COLO829 (cell line): ENCODE measurements around the gene EFNA3.

Experiments
- DNase-seq: peaks from one replicate; pipeline ENCODE4 v3.0.0; 2012; ENCODE audit warnings: low spot score

Gene EFNA3

GRCh38 chr1:155078469-155079209 lies at the start of gene EFNA3:
TSS of gene EFNA3 (plus strand) at chr1:155078837. CDS start at chr1:155078942, 105 bp downstream.
- peak; percentile 74 for DNase-seq

GRCh38 chr1:155029513-155030242 lies 49.0 kb upstream of the EFNA3 start:
- no peak for DNase-seq

GRCh38 chr1:155030243-155030795 lies 48.3 kb upstream of the EFNA3 start:
- DNase-seq, result no peak

- DNase-seq, result no peak
These were observed 47.7 kb upstream of the EFNA3 start for GRCh38 chr1:155030899-155031298.

- DNase-seq, result no peak
These were observed 45.8 kb upstream of the EFNA3 start for GRCh38 chr1:155032886-155033285.

GRCh38 chr1:155033524-155033923 lies 45.1 kb upstream of the EFNA3 start, which contains the start of the genes DCST1 and DCST2:
TSS of gene DCST1 (plus strand) at chr1:155033824. CDS start at chr1:155034037, 213 bp downstream.
TSS of gene DCST2 (minus strand) at chr1:155033781. CDS start at chr1:155033701, 80 bp downstream.
- DNase-seq, result no peak

GRCh38 chr1:155034318-155035208 lies 44.1 kb upstream of the EFNA3 start:
- no peak for DNase-seq

- no peak for DNase-seq
These were observed 42.7 kb upstream of the EFNA3 start for GRCh38 chr1:155035936-155036335.

GRCh38 chr1:155037043-155037442 lies 41.6 kb upstream of the EFNA3 start:
- DNase-seq, result no peak

- DNase-seq, result no peak
These were observed 40.7 kb upstream of the EFNA3 start for GRCh38 chr1:155037851-155038441.

- DNase-seq, result no peak
These were observed 39.9 kb upstream of the EFNA3 start for GRCh38 chr1:155038602-155039307.

- no peak for DNase-seq
These were observed 39.3 kb upstream of the EFNA3 start for GRCh38 chr1:155039308-155039669.

- no peak for DNase-seq
These were observed 38.1 kb upstream of the EFNA3 start for GRCh38 chr1:155040358-155041093.

- no peak for DNase-seq
These were observed 35.8 kb upstream of the EFNA3 start for GRCh38 chr1:155042789-155043188.

- DNase-seq, result no peak
These were observed 35.3 kb upstream of the EFNA3 start for GRCh38 chr1:155043301-155043702.

- no peak for DNase-seq
These were observed 34.8 kb upstream of the EFNA3 start for GRCh38 chr1:155043793-155044192.

- no peak for DNase-seq
These were observed 34.3 kb upstream of the EFNA3 start for GRCh38 chr1:155044365-155044764.

GRCh38 chr1:155044812-155045657 lies 33.6 kb upstream of the EFNA3 start:
- peak; percentile 85 for DNase-seq
